CD4-positive, alpha-beta T cell treated with Interleukin-12 subunit alpha and Interleukin-12 subunit beta, for 1 hour (primary cell): ENCODE results near the gene FASTKD3.

Experiments used
- DNase-seq: peaks from one replicate; pipeline ENCODE4 v3.0.0-alpha.2; 2020

FASTKD3 gene

GRCh38 chr5:7846327-7846726 lies 22.5 kb downstream of the FASTKD3 start:
- no peak for DNase-seq

DNA sequence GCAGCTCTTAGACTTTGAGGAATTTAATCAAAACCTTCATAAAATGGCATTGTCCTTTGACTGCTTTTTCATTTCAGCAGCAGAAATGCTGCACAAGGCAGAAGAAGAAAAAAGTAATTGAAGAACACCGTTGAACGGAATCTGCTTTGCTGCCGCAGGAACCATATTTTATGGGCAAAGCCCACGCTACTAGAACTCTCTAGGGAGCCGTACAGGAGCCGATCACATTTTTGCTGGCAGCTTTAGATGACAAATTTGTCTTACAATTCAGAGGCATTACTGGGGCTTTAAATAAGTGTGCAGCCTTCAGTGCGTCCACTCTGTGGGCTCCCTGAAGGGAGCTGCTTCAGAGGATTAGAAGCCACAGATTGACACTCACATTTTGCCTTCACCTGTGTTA lies 23.3 kb downstream of the FASTKD3 start:
- DNase-seq, result no peak

DNA sequence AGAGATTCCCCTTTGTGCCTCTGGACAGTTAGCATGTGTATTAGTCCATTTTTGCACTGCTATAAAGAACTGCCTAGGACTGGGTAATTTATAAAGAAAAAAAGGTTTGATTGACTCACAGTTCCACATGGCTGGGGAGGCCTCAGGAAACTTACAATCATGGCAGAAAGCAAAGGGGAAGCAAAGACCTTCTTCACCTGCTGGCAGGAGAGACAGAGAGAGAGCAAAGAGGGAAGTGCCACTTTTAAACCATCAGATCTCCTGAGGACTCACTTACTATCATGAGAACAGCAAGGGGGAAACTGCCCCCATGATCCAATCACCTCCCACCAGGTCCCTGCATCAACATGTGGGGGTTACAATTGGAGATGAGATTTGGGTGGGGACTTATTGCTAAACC lies 23.9 kb downstream of the FASTKD3 start:
- DNase-seq, result no peak

GRCh38 chr5:7842531-7842930 lies 26.3 kb downstream of the FASTKD3 start:
- DNase-seq, result no peak

DNA sequence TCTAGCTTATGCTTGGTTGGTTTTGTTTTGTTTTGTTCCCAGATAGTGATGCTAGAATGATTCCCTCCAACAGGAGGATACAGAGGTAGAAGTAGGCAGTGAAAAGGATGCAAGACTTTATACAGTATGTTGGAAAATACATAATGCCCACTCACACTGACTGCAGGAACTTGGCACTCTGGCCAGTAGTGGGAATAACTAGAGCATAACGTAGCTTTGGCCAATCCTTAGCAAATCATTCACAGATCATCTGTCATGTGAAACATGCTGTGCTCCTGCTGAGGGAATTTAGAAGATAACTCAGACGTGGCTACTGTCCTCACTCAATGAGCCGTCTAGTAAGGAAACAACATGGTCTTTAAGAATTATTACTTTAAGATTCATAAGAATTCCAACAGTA lies 31.4 kb downstream of the FASTKD3 start:
- DNase-seq, result no peak

DNA sequence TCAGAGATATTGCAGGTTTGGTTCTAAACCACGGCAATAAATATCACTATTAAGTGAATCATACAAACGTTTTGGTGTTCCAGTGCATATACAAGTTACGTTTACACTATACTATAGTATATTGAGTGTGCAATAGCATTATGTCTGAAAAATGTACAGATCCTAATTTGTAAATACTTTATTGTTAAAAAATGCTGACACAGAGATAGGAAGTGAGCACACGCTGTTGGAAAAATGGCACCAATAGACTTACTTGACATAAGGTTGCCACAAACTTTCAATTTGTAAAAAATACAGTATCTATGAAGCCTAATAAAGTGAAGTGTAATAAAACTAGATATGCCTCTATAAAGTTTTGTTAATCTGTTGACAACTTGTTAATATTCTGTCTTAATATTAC lies 33.8 kb downstream of the FASTKD3 start:
- no peak for DNase-seq

GRCh38 chr5:7828269-7828668 lies 40.6 kb downstream of the FASTKD3 start:
- DNase-seq, result no peak

- DNase-seq, result no peak
Observed at GRCh38 chr5:7827610-7828009, 41.2 kb downstream of the FASTKD3 start.

GRCh38 chr5:7825630-7826029 lies 43.2 kb downstream of the FASTKD3 start:
- no peak for DNase-seq

DNA sequence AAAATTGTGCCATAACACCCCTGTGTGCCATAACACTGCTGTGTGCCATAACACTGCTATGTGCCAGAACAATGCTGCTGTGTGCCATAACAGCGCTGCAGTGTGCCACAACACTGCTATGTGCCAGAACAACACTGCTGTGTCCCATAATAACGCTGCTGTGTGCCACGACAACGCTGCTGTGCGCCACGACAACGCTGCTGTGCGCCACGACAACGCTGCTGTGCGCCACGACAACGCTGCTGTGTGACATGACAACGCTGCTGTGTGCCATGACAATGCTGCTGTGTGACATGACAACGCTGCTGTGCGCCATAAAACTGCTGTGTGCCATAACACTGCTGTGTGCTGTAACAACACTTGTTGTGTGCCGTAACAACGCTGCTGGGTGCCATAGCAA lies 43.8 kb downstream of the FASTKD3 start:
- DNase-seq, result no peak

GRCh38 chr5:7823594-7823993 lies 45.2 kb downstream of the FASTKD3 start:
- DNase-seq, result no peak

- no peak for DNase-seq
Observed at GRCh38 chr5:7822449-7822848, 46.4 kb downstream of the FASTKD3 start.

- no peak for DNase-seq
Observed at GRCh38 chr5:7816535-7816901, 52.3 kb downstream of the FASTKD3 start.

DNA sequence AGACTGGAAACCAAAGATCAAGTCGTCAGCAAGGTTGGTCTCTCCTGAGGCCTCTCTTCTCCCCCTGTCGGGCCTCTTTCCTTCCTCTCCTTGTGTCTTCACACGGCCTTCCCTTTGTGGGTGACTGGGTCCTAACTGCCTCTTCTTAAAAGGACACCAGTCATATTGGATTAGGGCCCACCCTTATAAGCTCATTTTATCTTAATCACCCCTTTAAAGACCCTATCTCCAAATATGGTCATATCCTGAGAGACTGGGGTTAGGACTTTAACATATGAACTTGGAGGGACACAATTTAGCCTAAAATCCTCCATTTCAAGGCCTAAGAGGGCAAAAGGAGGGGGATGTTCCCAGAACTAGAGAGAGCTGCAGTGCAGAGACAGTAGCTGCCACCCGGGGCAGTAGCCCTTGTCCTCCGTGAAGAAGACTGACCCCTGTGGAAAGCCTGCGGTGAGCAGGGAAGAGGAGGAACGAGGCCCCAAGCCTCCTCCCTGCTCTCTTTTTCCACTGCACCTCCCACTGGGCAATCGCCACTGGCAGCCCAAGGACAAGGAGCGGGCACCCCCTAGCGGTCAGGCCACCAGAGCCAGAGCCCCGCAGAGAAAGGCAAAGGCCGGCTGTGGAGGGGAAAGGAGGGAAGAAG lies 52.8 kb downstream of the FASTKD3 start:
- DNase-seq, result peak; percentile 58

DNA sequence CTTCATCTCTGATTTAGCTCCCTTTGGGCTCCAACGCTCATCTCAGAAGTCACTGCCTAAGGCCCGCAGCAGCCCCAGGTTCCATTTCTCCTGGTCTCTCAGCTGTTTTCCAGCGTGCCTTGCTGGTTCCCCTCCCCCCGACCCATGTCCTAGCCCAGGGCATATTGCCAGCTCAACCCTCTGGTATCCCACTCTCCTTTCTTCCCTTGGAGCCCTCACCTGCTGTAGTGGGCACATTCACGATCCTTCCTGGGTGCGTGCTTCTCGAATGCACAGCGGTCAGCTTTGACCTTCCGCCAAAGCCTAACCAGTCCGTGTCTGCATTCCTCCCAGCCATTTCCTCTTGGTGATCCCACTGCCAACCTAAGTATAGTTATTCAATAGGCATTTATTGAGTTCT lies 54.0 kb downstream of the FASTKD3 start:
- DNase-seq, result no peak

GRCh38 chr5:7813576-7813975 lies 55.3 kb downstream of the FASTKD3 start:
- DNase-seq, result no peak

- DNase-seq, result no peak
Observed at GRCh38 chr5:7813007-7813406, 55.8 kb downstream of the FASTKD3 start.

- DNase-seq, result no peak
Observed at GRCh38 chr5:7811715-7812114, 57.1 kb downstream of the FASTKD3 start.
